MM.1S (cell line): ENCODE measurements around the gene RSBN1.

Source experiments
- EZH2 ChIP-seq: fragments of 300-600 bp; sonication (generic); optimal IDR thresholded peaks from 2 replicates; pipeline ENCODE3; 2017; ENCODE audit warnings: low read depth, mild to moderate bottlenecking, antibody characterized with exemption, low read length, mixed read lengths
- TF ChIP-seq, protein P1 (sequence below): fragments of 300-600 bp; sonication (generic); IDR thresholded peaks from 2 replicates; pipeline ENCODE4 v1.5.1; 2016; ENCODE audit warnings: antibody characterized with exemption, low read length, mixed read lengths

- TF ChIP-seq, protein P1, sequence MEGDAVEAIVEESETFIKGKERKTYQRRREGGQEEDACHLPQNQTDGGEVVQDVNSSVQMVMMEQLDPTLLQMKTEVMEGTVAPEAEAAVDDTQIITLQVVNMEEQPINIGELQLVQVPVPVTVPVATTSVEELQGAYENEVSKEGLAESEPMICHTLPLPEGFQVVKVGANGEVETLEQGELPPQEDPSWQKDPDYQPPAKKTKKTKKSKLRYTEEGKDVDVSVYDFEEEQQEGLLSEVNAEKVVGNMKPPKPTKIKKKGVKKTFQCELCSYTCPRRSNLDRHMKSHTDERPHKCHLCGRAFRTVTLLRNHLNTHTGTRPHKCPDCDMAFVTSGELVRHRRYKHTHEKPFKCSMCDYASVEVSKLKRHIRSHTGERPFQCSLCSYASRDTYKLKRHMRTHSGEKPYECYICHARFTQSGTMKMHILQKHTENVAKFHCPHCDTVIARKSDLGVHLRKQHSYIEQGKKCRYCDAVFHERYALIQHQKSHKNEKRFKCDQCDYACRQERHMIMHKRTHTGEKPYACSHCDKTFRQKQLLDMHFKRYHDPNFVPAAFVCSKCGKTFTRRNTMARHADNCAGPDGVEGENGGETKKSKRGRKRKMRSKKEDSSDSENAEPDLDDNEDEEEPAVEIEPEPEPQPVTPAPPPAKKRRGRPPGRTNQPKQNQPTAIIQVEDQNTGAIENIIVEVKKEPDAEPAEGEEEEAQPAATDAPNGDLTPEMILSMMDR = no peak
- TF ChIP-seq EZH2 = no peak
Observed at GRCh38 chr1:113846391-113847035, 34.2 kb upstream of the RSBN1 start.
